ENCODE results near the gene EFEMP2. TPM values are rescaled to one million over a fixed set of nuclear protein-coding genes. Genes with fewer than 3 reads are reported as not detected.

EFEMP2 gene
- total RNA-seq, 1 experiment from 2014 or later, result 26.2 TPM

DNA sequence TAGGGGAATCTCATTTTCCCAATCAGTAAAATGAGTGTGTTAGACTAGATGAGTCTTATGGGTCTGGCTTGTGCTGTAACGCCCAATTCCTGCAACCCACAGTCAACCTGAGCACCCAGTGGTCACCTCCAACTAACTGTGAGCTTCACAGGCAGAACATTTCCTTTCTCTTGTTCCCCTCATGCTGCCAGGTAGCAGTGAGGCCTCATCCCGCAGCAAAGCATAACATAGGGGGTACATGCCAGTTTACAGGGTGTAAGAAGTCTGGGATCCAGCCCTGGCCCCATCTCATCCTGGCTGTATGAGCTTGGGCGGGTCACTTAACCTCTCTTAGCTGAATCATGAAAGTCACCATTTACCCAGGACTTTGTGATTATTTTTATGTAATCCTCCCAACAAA lies 3.7 kb downstream of the EFEMP2 start:
- H3K4ac ChIP-seq (ENCODE audit: low read depth, low read length), result no peak overlapping the region
- H3K27ac ChIP-seq (ENCODE audit: insufficient read length, low read depth, low read length), result no peak overlapping the region
- peaks cover 7% of the 10 kb centered on the region for H3K27me3 Mint-ChIP-seq (ENCODE audit: low read depth)
- H3K9ac ChIP-seq (ENCODE audit: extremely low read depth, insufficient read length, low read length), result no peak overlapping the region
- no peak for DNase-seq
- no peak overlapping the region for H2BK120ac ChIP-seq (ENCODE audit: low read depth, low read length, poor library complexity, severe bottlenecking)
- TF ChIP-seq, protein P1, sequence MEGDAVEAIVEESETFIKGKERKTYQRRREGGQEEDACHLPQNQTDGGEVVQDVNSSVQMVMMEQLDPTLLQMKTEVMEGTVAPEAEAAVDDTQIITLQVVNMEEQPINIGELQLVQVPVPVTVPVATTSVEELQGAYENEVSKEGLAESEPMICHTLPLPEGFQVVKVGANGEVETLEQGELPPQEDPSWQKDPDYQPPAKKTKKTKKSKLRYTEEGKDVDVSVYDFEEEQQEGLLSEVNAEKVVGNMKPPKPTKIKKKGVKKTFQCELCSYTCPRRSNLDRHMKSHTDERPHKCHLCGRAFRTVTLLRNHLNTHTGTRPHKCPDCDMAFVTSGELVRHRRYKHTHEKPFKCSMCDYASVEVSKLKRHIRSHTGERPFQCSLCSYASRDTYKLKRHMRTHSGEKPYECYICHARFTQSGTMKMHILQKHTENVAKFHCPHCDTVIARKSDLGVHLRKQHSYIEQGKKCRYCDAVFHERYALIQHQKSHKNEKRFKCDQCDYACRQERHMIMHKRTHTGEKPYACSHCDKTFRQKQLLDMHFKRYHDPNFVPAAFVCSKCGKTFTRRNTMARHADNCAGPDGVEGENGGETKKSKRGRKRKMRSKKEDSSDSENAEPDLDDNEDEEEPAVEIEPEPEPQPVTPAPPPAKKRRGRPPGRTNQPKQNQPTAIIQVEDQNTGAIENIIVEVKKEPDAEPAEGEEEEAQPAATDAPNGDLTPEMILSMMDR (conservative IDR thresholded peaks at IDR 0.05), result no peak
- H3K4me1 ChIP-seq (ENCODE audit: insufficient read depth, low read length), result no peaks in the 10 kb centered on the region
- no peak overlapping the region for H3K18ac ChIP-seq (ENCODE audit: insufficient read length, low read depth, low read length)
- no peaks in the 10 kb centered on the region; a peak in 1 of 5 replicates for H3K9me3 Mint-ChIP-seq
- H3K4me2 ChIP-seq (ENCODE audit: insufficient read depth, insufficient read length, low read length), result no peak overlapping the region
- no peak overlapping the region for H2BK5ac ChIP-seq (ENCODE audit: insufficient read length, low read length)
- H3K23me2 ChIP-seq (ENCODE audit: insufficient read length, low read depth, low read length, poor library complexity, severe bottlenecking), result peaks cover 8% of the 10 kb centered on the region
- no peak overlapping the region for H4K8ac ChIP-seq (replicated peaks; ENCODE audit: insufficient read length, low read depth, low read length)
- no peak overlapping the region for H2AFZ ChIP-seq (ENCODE audit: low read length)
- H3K9me3 ChIP-seq (ENCODE audit: control insufficient read depth, low read depth, low read length), result no peaks in the 10 kb centered on the region
- peaks cover 15 to 20% of the 10 kb centered on the region in 2 experiments for H3K4me1 Mint-ChIP-seq
- H2BK20ac ChIP-seq (ENCODE audit: low read depth, low read length, poor library complexity, severe bottlenecking), result no peak overlapping the region
- H3K56ac ChIP-seq (ENCODE audit: insufficient read length, low read depth, low read length), result no peak overlapping the region
- H2BK12ac ChIP-seq (ENCODE audit: insufficient read length, low read depth, low read length), result no peak overlapping the region
- H3T11ph ChIP-seq (ENCODE audit: low read length), result no peak overlapping the region
- H3K79me1 ChIP-seq (ENCODE audit: insufficient read depth, low read depth, low read length, poor library complexity, severe bottlenecking), result no peaks in the 10 kb centered on the region
- H2AK5ac ChIP-seq (ENCODE audit: insufficient read length, low read length), result no peak overlapping the region
- H3K4me3 Mint-ChIP-seq, result no peak overlapping the region
- H4K91ac ChIP-seq (ENCODE audit: insufficient read length, low read depth, low read length), result no peak overlapping the region
- H3K14ac ChIP-seq (ENCODE audit: insufficient read depth, low read length), result no peak overlapping the region
- H3K27ac Mint-ChIP-seq, result no peak overlapping the region
- WGBS (ENCODE audit: extremely low coverage, insufficient read length, low lambda C conversion rate), result no CpG with 5 or more reads among the region's 3 CpGs
- no peaks in the 10 kb centered on the region for H4K20me1 ChIP-seq (ENCODE audit: control insufficient read depth, insufficient read depth, insufficient read length)
- peaks cover 8 to 20% (median 20%) of the 10 kb centered on the region in 3 experiments; a peak in 6 of 7 replicates for H3K36me3 Mint-ChIP-seq (ENCODE audit: insufficient read depth in 1 of 3, low read depth in 3 of 3)
- H3K79me2 ChIP-seq (ENCODE audit: insufficient read depth, low read length), result no peaks in the 10 kb centered on the region
- no peak overlapping the region for H4K5ac ChIP-seq (ENCODE audit: insufficient read length, low read depth, low read length)
- H3K27me3 ChIP-seq (ENCODE audit: insufficient read depth, low read length), result peaks cover 3% of the 10 kb centered on the region; the same call in 1 of the 2 replicates
- H2BK15ac ChIP-seq (ENCODE audit: low read depth, low read length), result no peak overlapping the region
- H3K23ac ChIP-seq (ENCODE audit: insufficient read length, low read depth, low read length), result no peak overlapping the region

Data from H9 (cell line).